MM.1S (cell line): ENCODE data around the gene ARIH1.

Experiments
- DNase-seq: peaks from one replicate; pipeline ENCODE4 v3.0.0-alpha.2; 2015
- H2AFZ ChIP-seq: fragments of 300-600 bp; sonication (generic); 2 replicates; pipeline ENCODE4 v1.6.0; 2016; ENCODE audit warnings: antibody characterized with exemption, low read length
- H3F3A ChIP-seq: fragments of 300-600 bp; sonication (generic); 2 replicates; pipeline ENCODE4 v1.6.1; 2016; ENCODE audit warnings: mild to moderate bottlenecking, antibody characterized with exemption, low read length, moderate library complexity, mixed read lengths; ENCODE audit not compliant: insufficient read depth
- H3K27ac ChIP-seq: fragments of 300-600 bp; sonication (generic); 2 replicates; pipeline ENCODE4 v1.5.1; 2016; ENCODE audit warnings: mild to moderate bottlenecking, low read length
- H3K27me3 ChIP-seq: fragments of 300-600 bp; sonication (generic); replicated peaks from 2 replicates; pipeline ENCODE4 v1.6.0; 2016; ENCODE audit warnings: low read length; ENCODE audit not compliant: insufficient read depth
- H3K36me3 ChIP-seq: fragments of 300-600 bp; sonication (generic); replicated peaks from 2 replicates; pipeline ENCODE4 v1.6.1; 2016; ENCODE audit warnings: mild to moderate bottlenecking, low read length, mixed read lengths; ENCODE audit not compliant: insufficient read depth
- H3K4me1 ChIP-seq: fragments of 300-600 bp; sonication (generic); 2 replicates; pipeline ENCODE4 v1.6.1; 2016; ENCODE audit warnings: low read length, mixed read lengths
- H3K4me2 ChIP-seq: fragments of 300-600 bp; sonication (generic); 2 replicates; pipeline ENCODE4 v1.6.0; 2016; ENCODE audit warnings: low read depth, low read length
- H3K4me3 ChIP-seq: fragments of 300-600 bp; sonication (generic); 2 replicates; pipeline ENCODE4 v1.5.1; 2016; ENCODE audit warnings: low read length, mixed read lengths
- H3K79me2 ChIP-seq: fragments of 300-600 bp; sonication (generic); 2 replicates; pipeline ENCODE4 v1.6.1; 2016; ENCODE audit warnings: mixed run types, low read length, mixed read lengths
- H3K9ac ChIP-seq: fragments of 300-600 bp; sonication (generic); 2 replicates; pipeline ENCODE4 v1.6.1; 2016; ENCODE audit warnings: low read length, mixed read lengths
- H3K9me2 ChIP-seq: fragments of 300-600 bp; sonication (generic); replicated peaks from 2 replicates; pipeline ENCODE4 v1.6.1; 2016; ENCODE audit warnings: mild to moderate bottlenecking, low read length, mixed read lengths; ENCODE audit not compliant: insufficient read depth
- H3K9me3 ChIP-seq: fragments of 300-600 bp; sonication (generic); replicated peaks from 2 replicates; pipeline ENCODE4 v1.6.1; 2016; ENCODE audit warnings: mild to moderate bottlenecking, low read length, mixed read lengths; ENCODE audit not compliant: insufficient read depth
- H4K20me1 ChIP-seq: fragments of 300-600 bp; sonication (generic); 2 replicates; pipeline ENCODE4 v1.6.1; 2016; ENCODE audit warnings: mild to moderate bottlenecking, low read length, moderate library complexity, mixed read lengths; ENCODE audit not compliant: insufficient read depth
- CTCF ChIP-seq: fragments of 300-600 bp; sonication (generic); IDR thresholded peaks from 2 replicates; pipeline ENCODE4 v1.5.1; 2016; ENCODE audit warnings: antibody characterized with exemption, low read length, mixed read lengths
- EZH2 ChIP-seq: fragments of 300-600 bp; sonication (generic); optimal IDR thresholded peaks from 2 replicates; pipeline ENCODE3; 2017; ENCODE audit warnings: low read depth, mild to moderate bottlenecking, antibody characterized with exemption, low read length, mixed read lengths
- EZH2phosphoT487 ChIP-seq: fragments of 300-600 bp; sonication (generic); IDR thresholded peaks from 2 replicates; pipeline ENCODE4 v1.6.1; 2018; ENCODE audit warnings: antibody characterized with exemption, low read length

The ARIH1 gene

GRCh38 chr15:72482275-72482674 lies 8.1 kb downstream of the ARIH1 start:
- Histone ChIP-seq H3K4me2 (no peak overlapping the region), H3K4me1 (peaks cover 12% of the 10 kb centered on the region), H2AFZ (no peak overlapping the region), H3K27ac (no peak overlapping the region), H3K79me2 (peaks cover 100% of the 10 kb centered on the region), H3K4me3 (no peak overlapping the region), H3K27me3 (no peaks in the 10 kb centered on the region), H3K9me2 (no peaks in the 10 kb centered on the region), H4K20me1 (peaks cover 55% of the 10 kb centered on the region), H3F3A (no peaks in the 10 kb centered on the region), H3K9ac (no peak overlapping the region), H3K9me3 (no peaks in the 10 kb centered on the region), H3K36me3 (0 out of 2 replicates have a peak, but pooled peaks cover 2% of the 10 kb centered on the region)
- TF ChIP-seq EZH2: no peak
- TF ChIP-seq CTCF: no peak
- TF ChIP-seq EZH2phosphoT487: no peak
- DNase-seq: no peak

GRCh38 chr15:72483279-72483678 lies 9.1 kb downstream of the ARIH1 start:
- no peak overlapping the region for H3K4me3 ChIP-seq
- no peaks in the 10 kb centered on the region for H3K27me3 ChIP-seq
- H3K36me3 ChIP-seq: no peaks in the 10 kb centered on the region
- no peak overlapping the region for H3K27ac ChIP-seq
- no peak overlapping the region for H2AFZ ChIP-seq
- peaks cover 11% of the 10 kb centered on the region for H3K4me1 ChIP-seq
- DNase-seq: no peak
- peaks cover 100% of the 10 kb centered on the region for H3K79me2 ChIP-seq
- no peaks in the 10 kb centered on the region for H3K9me2 ChIP-seq
- H3K9me3 ChIP-seq: no peaks in the 10 kb centered on the region
- peaks cover 58% of the 10 kb centered on the region for H4K20me1 ChIP-seq
- no peak overlapping the region for H3K9ac ChIP-seq
- TF ChIP-seq CTCF: no peak
- no peak for TF ChIP-seq EZH2
- no peak for TF ChIP-seq EZH2phosphoT487
- H3K4me2 ChIP-seq: no peak overlapping the region
- no peaks in the 10 kb centered on the region for H3F3A ChIP-seq

GRCh38 chr15:72486144-72486543 lies 12.0 kb downstream of the ARIH1 start:
- no peak for TF ChIP-seq EZH2phosphoT487
- no peak for TF ChIP-seq CTCF
- no peak for TF ChIP-seq EZH2
- H3K4me1 ChIP-seq: peaks cover 11% of the 10 kb centered on the region
- H3K27ac ChIP-seq: no peak overlapping the region
- H3K36me3 ChIP-seq: no peaks in the 10 kb centered on the region
- peaks cover 75% of the 10 kb centered on the region for H4K20me1 ChIP-seq
- no peak overlapping the region for H3K9ac ChIP-seq
- H3K9me3 ChIP-seq: no peaks in the 10 kb centered on the region
- no peak overlapping the region for H2AFZ ChIP-seq
- no peaks in the 10 kb centered on the region for H3F3A ChIP-seq
- no peak overlapping the region for H3K4me3 ChIP-seq
- no peak for DNase-seq
- H3K79me2 ChIP-seq: peaks cover 100% of the 10 kb centered on the region
- no peaks in the 10 kb centered on the region for H3K27me3 ChIP-seq
- H3K4me2 ChIP-seq: peak overlapping the region; percentile 24; the same call in 1 of the 2 replicates
- H3K9me2 ChIP-seq: no peaks in the 10 kb centered on the region
